ENCODE measurements around the gene SLC35E4.

SLC35E4 gene

DNA sequence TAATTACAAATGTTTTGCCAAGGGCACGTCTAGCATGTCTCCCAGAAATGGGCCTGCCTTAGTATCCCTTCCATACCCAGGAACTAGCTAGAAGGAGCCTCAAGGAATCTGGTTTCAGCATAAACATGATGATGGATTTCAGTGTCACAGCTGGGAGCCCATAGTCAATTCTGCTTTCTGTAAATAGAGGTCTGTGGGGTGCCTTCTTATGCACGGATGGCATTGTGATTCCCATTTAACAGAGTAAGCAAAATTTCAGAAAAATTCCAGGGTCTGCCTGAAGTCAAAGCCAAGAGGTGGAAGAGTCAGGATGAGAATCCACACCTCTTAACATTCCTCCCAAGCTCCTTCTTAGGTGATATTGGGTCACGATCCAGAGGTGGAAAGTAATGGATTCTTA is 20.0 kb downstream of the SLC35E4 start:
- Histone ChIP-seq H3K4me3 (ENCODE audit: low read depth in 1 of 2, low read length in 2 of 2) (no peak overlapping the region), H4K20me1 (ENCODE audit: insufficient read depth, low read length) (no peaks in the 10 kb centered on the region), H3K9me3 (ENCODE audit: insufficient read depth, low read length, severe bottlenecking) (no peaks in the 10 kb centered on the region), H3K36me3 (ENCODE audit: insufficient read depth, low read length) (no peaks in the 10 kb centered on the region), H3K4me2 (ENCODE audit: insufficient read depth, low read length) (no peak overlapping the region), H3K79me2 (ENCODE audit: insufficient read depth, low read length) (no peaks in the 10 kb centered on the region), H2AFZ (ENCODE audit: low read depth, low read length) (no peak overlapping the region), H3K27me3 (ENCODE audit: insufficient read depth, low read length, poor library complexity) (no peaks in the 10 kb centered on the region), H3K9ac (ENCODE audit: low read depth, low read length) (no peak overlapping the region), H3K27ac (ENCODE audit: low read length) (no peak overlapping the region), H3K4me1 (ENCODE audit: insufficient read depth, low read length) (no peaks in the 10 kb centered on the region)
- DNase-seq (no peak), ATAC-seq (ENCODE audit: insufficient read depth, low read depth) (no peak)
- TF ChIP-seq EZH2 (IDR thresholded peaks at IDR 0.05; ENCODE audit: borderline replicate concordance, low read depth, low read length, severe bottlenecking), result no peak
- TF ChIP-seq CTCF (IDR thresholded peaks at IDR 0.05; ENCODE audit: borderline replicate concordance, extremely low read depth, low read length, poor library complexity, severe bottlenecking), result no peak

DNA sequence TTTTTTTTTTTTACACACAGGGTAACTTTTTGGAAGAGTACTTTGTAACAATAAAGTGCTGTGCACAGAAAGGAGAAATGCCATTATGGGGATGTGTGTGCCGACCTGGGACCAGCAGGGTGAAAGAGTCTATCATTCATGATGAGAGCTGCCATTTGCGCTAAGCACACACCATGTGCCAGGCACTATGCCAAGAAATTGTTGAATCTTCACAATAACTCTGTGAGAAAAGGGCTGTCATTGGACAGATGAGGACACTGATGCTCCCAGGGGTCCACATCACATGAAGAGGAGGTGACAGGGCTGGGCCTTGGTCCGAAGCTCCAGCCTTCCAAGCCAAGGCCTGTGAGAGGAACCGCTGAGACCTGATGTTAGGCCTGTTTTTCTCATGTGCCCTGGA is 26.5 kb downstream of the SLC35E4 start:
- H3K27me3 ChIP-seq (ENCODE audit: insufficient read depth, low read length, poor library complexity), result no peaks in the 10 kb centered on the region
- no peak overlapping the region for H3K27ac ChIP-seq (ENCODE audit: low read length)
- no peaks in the 10 kb centered on the region; the same call in none of the 2 replicates for H4K20me1 ChIP-seq (ENCODE audit: insufficient read depth, low read length)
- no peaks in the 10 kb centered on the region for H3K9me3 ChIP-seq (ENCODE audit: insufficient read depth, low read length, severe bottlenecking)
- H3K36me3 ChIP-seq (ENCODE audit: insufficient read depth, low read length), result peaks cover 6% of the 10 kb centered on the region
- DNase-seq, result no peak
- H3K4me2 ChIP-seq (ENCODE audit: insufficient read depth, low read length), result no peak overlapping the region
- TF ChIP-seq CTCF (IDR thresholded peaks at IDR 0.05; ENCODE audit: borderline replicate concordance, extremely low read depth, low read length, poor library complexity, severe bottlenecking) (no peak), EZH2 (IDR thresholded peaks at IDR 0.05; ENCODE audit: borderline replicate concordance, low read depth, low read length, severe bottlenecking) (no peak)
- H3K4me1 ChIP-seq (ENCODE audit: insufficient read depth, low read length), result peaks cover 11% of the 10 kb centered on the region
- no peak for ATAC-seq (ENCODE audit: insufficient read depth, low read depth)
- H3K4me3 ChIP-seq (ENCODE audit: low read depth in 1 of 2, low read length in 2 of 2), result no peak overlapping the region
- H2AFZ ChIP-seq (ENCODE audit: low read depth, low read length), result no peak overlapping the region
- H3K79me2 ChIP-seq (ENCODE audit: insufficient read depth, low read length), result no peaks in the 10 kb centered on the region
- no peak overlapping the region for H3K9ac ChIP-seq (ENCODE audit: low read depth, low read length)

- H3K4me2 ChIP-seq (ENCODE audit: insufficient read depth, low read length), result no peak overlapping the region
- no peaks in the 10 kb centered on the region for H3K79me2 ChIP-seq (ENCODE audit: insufficient read depth, low read length)
- H3K27me3 ChIP-seq (ENCODE audit: insufficient read depth, low read length, poor library complexity), result peaks cover 6% of the 10 kb centered on the region
- H3K36me3 ChIP-seq (ENCODE audit: insufficient read depth, low read length), result peaks cover 6% of the 10 kb centered on the region
- ATAC-seq (ENCODE audit: insufficient read depth, low read depth), result no peak
- peaks cover 23% of the 10 kb centered on the region for H3K4me1 ChIP-seq (ENCODE audit: insufficient read depth, low read length)
- H2AFZ ChIP-seq (ENCODE audit: low read depth, low read length), result no peak overlapping the region
- no peaks in the 10 kb centered on the region; the same call in none of the 2 replicates for H4K20me1 ChIP-seq (ENCODE audit: insufficient read depth, low read length)
- no peak overlapping the region for H3K4me3 ChIP-seq (ENCODE audit: low read depth in 1 of 2, low read length in 2 of 2)
- no peak overlapping the region for H3K9ac ChIP-seq (ENCODE audit: low read depth, low read length)
- no peak for DNase-seq
- H3K27ac ChIP-seq (ENCODE audit: low read length), result no peak overlapping the region
- no peaks in the 10 kb centered on the region for H3K9me3 ChIP-seq (ENCODE audit: insufficient read depth, low read length, severe bottlenecking)
- TF ChIP-seq EZH2 (IDR thresholded peaks at IDR 0.05; ENCODE audit: borderline replicate concordance, low read depth, low read length, severe bottlenecking) (no peak), CTCF (IDR thresholded peaks at IDR 0.05; ENCODE audit: borderline replicate concordance, extremely low read depth, low read length, poor library complexity, severe bottlenecking) (no peak)
These were observed 29.2 kb downstream of the SLC35E4 start for GRCh38 chr22:30664798-30665197.

GRCh38 chr22:30665266-30665665 is 29.7 kb downstream of the SLC35E4 start:
- Histone ChIP-seq H3K27ac (ENCODE audit: low read length) (no peak overlapping the region), H3K4me2 (ENCODE audit: insufficient read depth, low read length) (no peak overlapping the region), H3K79me2 (ENCODE audit: insufficient read depth, low read length) (no peaks in the 10 kb centered on the region), H3K4me3 (ENCODE audit: low read depth in 1 of 2, low read length in 2 of 2) (no peak overlapping the region), H3K4me1 (ENCODE audit: insufficient read depth, low read length) (peaks cover 23% of the 10 kb centered on the region), H4K20me1 (ENCODE audit: insufficient read depth, low read length) (no peaks in the 10 kb centered on the region; the same call in none of the 2 replicates), H2AFZ (ENCODE audit: low read depth, low read length) (no peak overlapping the region), H3K9ac (ENCODE audit: low read depth, low read length) (no peak overlapping the region), H3K36me3 (ENCODE audit: insufficient read depth, low read length) (peaks cover 6% of the 10 kb centered on the region), H3K9me3 (ENCODE audit: insufficient read depth, low read length, severe bottlenecking) (no peaks in the 10 kb centered on the region), H3K27me3 (ENCODE audit: insufficient read depth, low read length, poor library complexity) (peaks cover 6% of the 10 kb centered on the region)
- TF ChIP-seq CTCF (IDR thresholded peaks at IDR 0.05; ENCODE audit: borderline replicate concordance, extremely low read depth, low read length, poor library complexity, severe bottlenecking), result no peak
- TF ChIP-seq EZH2 (IDR thresholded peaks at IDR 0.05; ENCODE audit: borderline replicate concordance, low read depth, low read length, severe bottlenecking), result no peak
- ATAC-seq (ENCODE audit: insufficient read depth, low read depth) (no peak), DNase-seq (no peak)
